GM12878 (cell line): ENCODE results near the gene GRB10. TPM values are rescaled to one million over a fixed set of nuclear protein-coding genes. Genes with fewer than 3 reads are reported as not detected.

Source experiments
- ATAC-seq: fragments of 200-7000 bp; cut with Tn5 transposase; 3 replicates; pipeline ENCODE4 v1.9.1; 2020; ENCODE audit warnings: mild to moderate bottlenecking, moderate library complexity
- BruUV-seq: library from RNA; stranded (reverse); fragments of 400-500 nt; replicated peaks from 2 replicates; lab custom pipeline; 2021; lab: Mats Ljungman, UMichigan
- CTCF ChIA-PET: fragments of 300-600 bp; sonication (Branson Sonifier 250); formaldehyde crosslinking; extraction: SDS; loops from one replicate; lab custom pipeline; 2021; ENCODE audit warnings: inconsistent platforms; lab: Yijun Ruan, JAX
- POLR2A ChIA-PET: fragments of 350-600 bp; formaldehyde crosslinking; extraction: SDS; loops from one replicate; lab custom pipeline; 2021; ENCODE audit warnings: inconsistent platforms; lab: Charles Lee
- RAD21 ChIA-PET: fragments of 300-600 bp; sonication (Branson Sonifier 250); formaldehyde crosslinking; loops from one replicate; lab custom pipeline; 2023; ENCODE audit warnings: antibody characterized with exemption; ENCODE audit not compliant: unreplicated experiment; lab: Charles Lee
- SMC1A ChIA-PET: fragments of 300-600 bp; sonication (Branson Sonifier 250); formaldehyde crosslinking; loops from one replicate; lab custom pipeline; 2023; ENCODE audit not compliant: unreplicated experiment, uncharacterized antibody; lab: Charles Lee
- DNase-seq: peaks from one replicate; pipeline ENCODE4 v3.0.0-alpha.2; 2011; ENCODE audit warnings: low read depth, low spot score
- FAIRE-seq: peaks from 3 replicates; lab custom pipeline; 2011; peaks lifted over from hg19 to GRCh38; lab: Jason Lieb, UNC
- H2AFZ ChIP-seq: 2 replicates; pipeline ENCODE4 v1.6.0; 2011; ENCODE audit warnings: low read depth, low read length, control low read depth; ENCODE audit not compliant: control insufficient read depth
- H3K27ac ChIP-seq: 2 replicates; pipeline ENCODE4 v1.5.1; 2011; ENCODE audit warnings: control low read depth; ENCODE audit not compliant: control insufficient read depth, insufficient read depth
- H3K27me3 ChIP-seq, 2 experiments: replicated peaks in 1 of 2; 2 replicates each; pipeline versions ENCODE4 v1.6.0 to v1.6.1; 2011; ENCODE audit warnings: low read length in 1 of 2; ENCODE audit not compliant: control insufficient read depth in 2 of 2, insufficient read depth in 2 of 2
- H3K36me3 ChIP-seq, 2 experiments: 2 replicates each; pipeline ENCODE4 v1.5.1; 2011; ENCODE audit warnings: low read length in 1 of 2; ENCODE audit not compliant: control insufficient read depth in 2 of 2, insufficient read depth in 2 of 2
- H3K4me1 ChIP-seq: 2 replicates; pipeline ENCODE4 v1.6.1; 2011; ENCODE audit warnings: mild to moderate bottlenecking, low read length, moderate library complexity, mixed read lengths; ENCODE audit not compliant: control insufficient read depth, insufficient read depth
- H3K4me2 ChIP-seq: 2 replicates; pipeline ENCODE4 v1.6.0; 2011; ENCODE audit warnings: control low read depth; ENCODE audit not compliant: control insufficient read depth, insufficient read depth
- H3K4me3 ChIP-seq: fragments of 200-600 bp; sonication (generic); 2 replicates; pipeline ENCODE4 v1.5.1; 2016
- H3K79me2 ChIP-seq: 2 replicates; pipeline ENCODE4 v1.6.0; 2011; ENCODE audit warnings: low read length; ENCODE audit not compliant: control insufficient read depth, insufficient read depth
- H3K9ac ChIP-seq: 2 replicates; pipeline ENCODE4 v1.8.0; 2011; ENCODE audit warnings: low read length, control low read depth, mixed read lengths; ENCODE audit not compliant: control insufficient read depth, insufficient read depth
- H3K9me3 ChIP-seq: replicated peaks from 3 replicates; pipeline ENCODE4 v1.5.1; 2011; ENCODE audit warnings: mild to moderate bottlenecking, low read length; ENCODE audit not compliant: control insufficient read depth, insufficient read depth
- H4K20me1 ChIP-seq: 2 replicates; pipeline ENCODE4 v1.6.0; 2011; ENCODE audit not compliant: control insufficient read depth, insufficient read depth
- HDGF ChIP-seq: fragments of 450-650 bp; IDR thresholded peaks from 2 replicates; pipeline ENCODE4 v1.6.1; 2016; ENCODE audit warnings: antibody characterized with exemption
- LARP7 ChIP-seq: fragments of 450-650 bp; IDR thresholded peaks from 2 replicates; pipeline ENCODE4 v1.6.1; 2017; ENCODE audit warnings: mild to moderate bottlenecking
- NFXL1 ChIP-seq: fragments of 450-650 bp; IDR thresholded peaks from 2 replicates; pipeline ENCODE4 v1.6.1; 2017; ENCODE audit warnings: antibody characterized with exemption, mild to moderate bottlenecking, borderline replicate concordance
- PBX3 ChIP-seq: IDR thresholded peaks from 2 replicates; pipeline ENCODE4 v1.6.1; 2011; ENCODE audit warnings: mild to moderate bottlenecking, low read depth, low read length, moderate library complexity; ENCODE audit not compliant: insufficient replicate concordance
- POLR2A ChIP-seq: IDR thresholded peaks from 2 replicates; pipeline ENCODE4 v1.6.1; 2011; ENCODE audit warnings: low read depth, mild to moderate bottlenecking, low read length
- SMAD5 ChIP-seq: IDR thresholded peaks from 2 replicates; pipeline ENCODE4 v1.6.1; 2016; ENCODE audit warnings: antibody characterized with exemption, low read depth
- STAT3 ChIP-seq: IDR thresholded peaks from 2 replicates; pipeline ENCODE4 v1.6.1; 2011; ENCODE audit warnings: low read depth, low read length, improper control_type of control experiment
- SUZ12 ChIP-seq: fragments of 200-600 bp; sonication (generic); IDR thresholded peaks from one replicate; pipeline ENCODE4 v1.6.1; 2018; ENCODE audit warnings: antibody characterized with exemption, mild to moderate bottlenecking; ENCODE audit not compliant: unreplicated experiment
- ZNF217 ChIP-seq: fragments of 450-650 bp; IDR thresholded peaks from 2 replicates; pipeline ENCODE4 v1.6.1; 2017; ENCODE audit warnings: antibody characterized with exemption, mild to moderate bottlenecking
- ZNF274 ChIP-seq: IDR thresholded peaks from one replicate; pipeline ENCODE4 v1.8.0; 2011; ENCODE audit not compliant: insufficient read length, insufficient read depth
- ZNF384 ChIP-seq: IDR thresholded peaks from 2 replicates; pipeline ENCODE4 v1.6.1; 2012; ENCODE audit warnings: low read depth, mild to moderate bottlenecking, low read length, improper control_type of control experiment, borderline replicate concordance
- WGBS: methylation state at CpG from one replicate; pipeline ENCODE4 v1.1.6; 2016; ENCODE audit warnings: low lambda C conversion rate; ENCODE audit not compliant: insufficient replicate concordance, insufficient coverage; ENCODE audit errors: missing lambda C conversion rate; 5-methylcytosine and 5-hydroxymethylcytosine counted together
- in situ Hi-C: fragments of 300-500 bp; cut with MboI; formaldehyde crosslinking; loops from 9 replicates; pipeline ENCODE4 v1.14.3; 2018; ENCODE audit warnings: mixed read lengths
- intact Hi-C: fragments of 100-400 bp; cut with micrococcal nuclease; formaldehyde crosslinking; loops from one replicate; pipeline ENCODE4 v1.14.2; 2022; ENCODE audit not compliant: unreplicated experiment
- polyA plus RNA-seq, 11 experiments: library from polyadenylated mRNA; depleted of rRNA in 4 of 11; unstranded in 6 of 11; stranded (reverse) in 5 of 11; fragments of >200 nt; fragmentation: Nextera tagmentation in 4 of 11; fragmentation: Illumina TruSeq in 1 of 11; extraction: Ambion mirVana in 4 of 11; extraction: Trizol in 1 of 11; gene quantifications; 1 replicate in 1 of 11; 2 replicates in 10 of 11; pipeline versions ENCODE4 v1.2.1 to v1.2.3, GENCODE V29; 2011 to 2016; ENCODE audit warnings: inconsistent platforms in 2 of 11, missing spikeins in 2 of 11, low read depth in 1 of 11
- total RNA-seq, 4 experiments: library from RNA; depleted of rRNA in 3 of 4; stranded (reverse); fragments of >200 nt in 3 of 4; fragmentation: Illumina TruSeq in 1 of 4; extraction: Trizol in 1 of 4; gene quantifications; 2 replicates each; pipeline versions ENCODE4 v1.2.1 to v1.2.3, GENCODE V29; 2013 to 2021

Gene GRB10
- total and polyA plus RNA-seq, 10 of the 15 experiments (the other 5 are each of a cell fraction or from before 2014, with no cell fraction given) = 0.04 to 0.33 TPM; not detected in 8

GRCh38 chr7:50785346-50785745, 2.6 kb upstream of the GRB10 start:
- POLR2A ChIA-PET = no interaction called here
- ATAC-seq = no peak
- Histone ChIP-seq H4K20me1 (no peaks in the 10 kb centered on the region), H3K4me1 (no peaks in the 10 kb centered on the region), H3K9ac (no peak overlapping the region), H3K27ac (no peak overlapping the region), H3K79me2 (no peaks in the 10 kb centered on the region), H3K4me2 (no peak overlapping the region), H2AFZ (no peak overlapping the region), H3K36me3 (no peaks in the 10 kb centered on the region), H3K4me3 (no peak overlapping the region), H3K27me3 (peaks cover 0 to 3% of the 10 kb centered on the region in 2 experiments; a peak in 2 of 4 replicates), H3K9me3 (no peaks in the 10 kb centered on the region; the same call in 2 of the 3 replicates)
- 41% methylated on average over 6 of the region's 6 CpGs for WGBS
- TF ChIP-seq STAT3 (no peak), PBX3 (no peak), SMAD5 (no peak), NFXL1 (no peak), ZNF274 (no peak)
- CTCF ChIA-PET = no interaction called here
- no peak for DNase-seq
- no peak for FAIRE-seq
- in situ Hi-C loops (no loop called here), intact Hi-C loops (no loop called here)
- SMC1A ChIA-PET = no interaction called here
- no TSS peak for BruUV-seq
- RAD21 ChIA-PET = no interaction called here

GRCh38 chr7:50783801-50784507, 1.3 kb upstream of the GRB10 start:
- no peak for TF ChIP-seq SUZ12
- TF ChIP-seq HDGF = no peak
- TF ChIP-seq ZNF217 = no peak
- TF ChIP-seq LARP7 = no peak
- TF ChIP-seq ZNF384 = no peak
- no peak for TF ChIP-seq POLR2A
- BruUV-seq = no TSS peak
- H3K9ac ChIP-seq = no peak overlapping the region
- DNase-seq (no peak), FAIRE-seq (no peak), ATAC-seq (no peak)
- CTCF ChIA-PET = no interaction called here
- intact Hi-C loops = no loop called here
- no peaks in the 10 kb centered on the region; the same call in 2 of the 3 replicates for H3K9me3 ChIP-seq
- SMC1A ChIA-PET = no interaction called here
- H3K27me3 ChIP-seq = peaks cover 0 to 3% of the 10 kb centered on the region in 2 experiments; a peak in 2 of 4 replicates
- RAD21 ChIA-PET = no interaction called here
- H2AFZ ChIP-seq = no peak overlapping the region
- H4K20me1 ChIP-seq = no peaks in the 10 kb centered on the region
- no peaks in the 10 kb centered on the region for H3K36me3 ChIP-seq
- H3K27ac ChIP-seq = no peak overlapping the region
- POLR2A ChIA-PET = no interaction called here
- 57% methylated on average over 12 of the region's 12 CpGs for WGBS
- H3K4me3 ChIP-seq = no peak overlapping the region
- no peaks in the 10 kb centered on the region for H3K4me1 ChIP-seq
- in situ Hi-C loops = no loop called here
- H3K4me2 ChIP-seq = no peak overlapping the region
- no peaks in the 10 kb centered on the region for H3K79me2 ChIP-seq
